T47D (cell line): ENCODE data around the gene TBL2.
A peak's percentile ranks its signal among the peaks of the same experiment; 100 is the strongest.
"Not testable (repeated sequence)": the region's sequence is repeated elsewhere in the genome, so short reads cannot be mapped to it uniquely, and the experiment has no call there.

ENCODE experiments used
- DNase-seq, 2 experiments: peaks; one replicate each; pipeline versions ENCODE4 v3.0.0 to v3.0.0-alpha.2; 2011 to 2012; ENCODE audit warnings: low read depth in 1 of 2, low spot score in 1 of 2
- JUND ChIP-seq: IDR thresholded peaks from 2 replicates; pipeline ENCODE4 v1.6.1; 2012; ENCODE audit warnings: low read depth
- in situ Hi-C: cut with HindIII; loops from 2 replicates; pipeline ENCODE4 v1.10.0; 2016; ENCODE audit warnings: low sequenced_read_pairs, low pct_unique_long_range_greater_than_20kb

TBL2 gene, protein sequence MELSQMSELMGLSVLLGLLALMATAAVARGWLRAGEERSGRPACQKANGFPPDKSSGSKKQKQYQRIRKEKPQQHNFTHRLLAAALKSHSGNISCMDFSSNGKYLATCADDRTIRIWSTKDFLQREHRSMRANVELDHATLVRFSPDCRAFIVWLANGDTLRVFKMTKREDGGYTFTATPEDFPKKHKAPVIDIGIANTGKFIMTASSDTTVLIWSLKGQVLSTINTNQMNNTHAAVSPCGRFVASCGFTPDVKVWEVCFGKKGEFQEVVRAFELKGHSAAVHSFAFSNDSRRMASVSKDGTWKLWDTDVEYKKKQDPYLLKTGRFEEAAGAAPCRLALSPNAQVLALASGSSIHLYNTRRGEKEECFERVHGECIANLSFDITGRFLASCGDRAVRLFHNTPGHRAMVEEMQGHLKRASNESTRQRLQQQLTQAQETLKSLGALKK

DNA sequence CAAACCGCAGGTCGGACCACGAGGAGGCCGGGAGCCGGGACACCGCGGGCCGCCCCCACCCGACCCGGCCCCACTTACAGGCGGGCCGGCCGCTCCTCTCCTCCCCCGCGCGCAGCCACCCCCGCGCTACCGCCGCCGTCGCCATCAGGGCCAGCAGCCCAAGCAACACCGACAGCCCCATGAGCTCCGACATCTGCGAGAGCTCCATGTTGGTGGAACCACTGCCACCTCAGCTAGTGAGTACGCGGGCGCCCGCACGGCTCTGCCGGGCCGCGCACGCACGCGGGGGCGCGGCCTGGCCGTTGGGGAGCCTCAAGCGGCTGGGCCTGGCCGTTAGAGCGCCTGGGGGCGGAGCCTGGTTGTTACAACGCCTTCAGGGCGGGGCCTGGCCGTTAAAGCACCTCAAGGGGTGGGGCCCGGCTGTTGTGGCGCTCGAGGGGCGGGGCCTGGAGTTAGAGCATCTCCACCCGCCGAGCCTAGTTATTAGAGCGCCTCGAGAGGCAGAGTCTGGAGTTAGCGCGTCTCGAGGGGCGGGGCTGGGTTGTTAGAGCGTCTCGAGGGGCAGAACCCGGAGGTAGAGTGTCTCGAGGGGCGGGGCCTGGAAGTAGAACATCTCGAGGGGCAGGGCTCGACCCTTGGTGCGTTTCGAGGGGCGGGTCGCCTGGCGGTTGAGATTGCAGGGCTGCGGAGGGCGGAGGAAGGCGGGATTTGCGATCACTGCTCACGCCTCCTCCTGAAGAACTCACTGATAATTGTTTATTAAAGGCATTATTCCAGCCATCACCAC, at the start of gene TBL2:
TSS of gene TBL2 (minus strand) at position 238 of the 787 bp plus-strand sequence. CDS start at position 208, 30 bp downstream.
- no peak for TF ChIP-seq JUND
- in situ Hi-C loops = no loop called here
- DNase-seq = peak; percentile 99

DNA sequence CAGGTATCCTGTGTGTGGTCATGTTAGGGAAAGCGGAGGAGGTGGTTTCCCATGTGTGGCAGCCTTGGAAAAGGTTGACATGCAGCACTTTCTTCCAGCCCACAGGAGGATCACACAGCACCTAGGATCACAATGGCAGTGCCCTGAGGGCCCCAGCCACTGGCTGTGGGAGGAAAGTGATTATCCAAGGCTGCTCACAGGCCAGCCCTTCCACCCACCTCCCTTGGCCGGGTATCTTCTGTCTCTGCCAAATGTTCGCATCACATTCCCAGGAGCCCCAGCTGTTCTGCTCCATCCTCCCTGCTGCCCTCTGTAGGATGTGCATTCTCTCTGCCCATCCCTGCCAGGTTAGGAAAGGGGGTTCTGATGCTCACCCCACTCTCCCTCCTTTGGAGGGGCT, 48.4 kb upstream of the TBL2 start:
- in situ Hi-C loops = no loop called here
- no peak for TF ChIP-seq JUND
- DNase-seq = peak in 1 of 2 experiments; percentile 29

DNA sequence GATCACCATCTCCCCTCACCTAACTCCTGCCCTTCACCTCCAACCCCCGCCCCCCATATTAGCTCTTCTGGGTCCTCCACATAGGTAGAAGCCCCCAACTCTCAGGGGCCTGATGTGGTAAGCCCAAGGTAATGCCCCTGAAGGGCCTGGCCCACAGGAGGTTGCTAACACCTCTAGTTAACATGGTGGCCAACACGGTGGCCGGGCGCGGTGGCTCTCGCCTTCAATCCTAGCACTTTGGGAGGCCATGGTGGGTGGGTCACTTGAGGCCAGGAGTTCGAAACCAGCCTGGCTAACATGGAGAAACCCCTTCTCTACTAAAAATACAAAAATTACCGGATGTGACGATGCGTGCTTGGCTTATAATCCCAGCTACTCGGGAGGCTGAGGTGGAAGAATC, 46.9 kb upstream of the TBL2 start:
- DNase-seq = no peak

DNA sequence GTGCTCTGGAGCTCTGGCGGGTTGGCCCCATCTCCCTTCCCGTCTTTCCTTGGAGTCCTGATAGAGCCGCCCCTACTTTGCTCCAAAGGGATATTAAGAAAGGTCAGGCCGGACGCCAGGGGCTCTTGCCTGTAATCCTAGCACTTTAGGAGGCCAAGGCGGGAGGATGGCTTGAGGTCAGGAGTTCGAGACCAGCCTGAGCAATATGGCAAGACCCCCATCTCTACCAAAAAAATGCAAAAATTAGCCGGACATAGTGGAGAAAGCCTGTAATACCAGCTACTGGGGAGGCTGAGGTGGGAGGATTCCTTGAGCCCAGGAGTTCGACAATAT, 46.3 kb upstream of the TBL2 start:
- DNase-seq = no peak
- in situ Hi-C loops = no loop called here

More for the DNA sequence above, 46.9 kb upstream of the TBL2 start:
- in situ Hi-C loops = no loop called here
- TF ChIP-seq JUND = no peak

DNA sequence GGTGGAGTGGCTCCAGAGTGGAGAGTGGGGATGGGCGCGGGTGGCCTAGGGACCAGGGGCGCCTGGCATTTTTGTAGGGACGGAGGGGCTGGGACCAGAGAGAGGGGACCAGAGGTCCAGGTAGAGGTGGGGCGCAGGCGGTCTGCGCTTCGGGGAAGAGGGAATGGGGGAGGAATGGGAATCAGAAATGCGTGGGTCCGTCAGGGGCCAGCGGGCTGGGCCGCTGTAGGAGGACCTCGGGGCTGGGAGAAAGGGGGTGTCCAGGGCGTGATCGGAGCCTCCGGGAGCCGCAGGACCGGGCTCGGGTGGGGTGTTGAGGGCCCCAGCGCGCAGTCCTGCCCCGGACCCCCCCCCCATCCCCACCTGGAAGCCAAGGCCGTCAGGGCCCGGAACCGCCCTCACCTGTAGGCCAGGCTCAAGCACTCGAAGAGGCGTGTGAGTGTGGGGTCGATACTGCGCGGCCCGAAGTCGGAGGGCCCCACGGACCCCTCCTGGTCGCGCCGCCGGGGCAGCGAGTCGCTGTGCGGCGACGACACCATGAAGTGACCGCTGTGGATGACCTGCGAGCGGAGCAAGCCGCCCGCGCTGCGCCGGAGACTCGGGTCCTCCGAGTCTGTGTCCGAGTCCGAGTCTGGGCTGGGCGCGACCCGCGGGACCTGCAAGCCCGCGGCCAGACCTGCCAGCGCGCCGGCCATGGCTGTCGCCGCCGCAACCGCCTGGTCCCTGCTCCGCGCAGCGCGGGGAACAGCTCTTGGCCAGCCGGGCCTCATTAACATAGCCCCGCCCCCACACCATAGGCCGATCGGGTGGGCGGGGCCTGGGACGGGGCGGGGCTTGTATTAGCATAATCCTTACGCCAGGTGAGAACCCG, 45.7 kb upstream of the TBL2 start, which contains the start of gene MLXIPL:
TSS of gene MLXIPL (minus strand) at position 725 of the 871 bp plus-strand sequence. CDS start at position 695, 30 bp downstream.
- in situ Hi-C loops = no loop called here
- peak; percentile 97 to 100 for DNase-seq
- no peak for TF ChIP-seq JUND

More for the DNA sequence above, 46.3 kb upstream of the TBL2 start:
- TF ChIP-seq JUND = no peak

DNA sequence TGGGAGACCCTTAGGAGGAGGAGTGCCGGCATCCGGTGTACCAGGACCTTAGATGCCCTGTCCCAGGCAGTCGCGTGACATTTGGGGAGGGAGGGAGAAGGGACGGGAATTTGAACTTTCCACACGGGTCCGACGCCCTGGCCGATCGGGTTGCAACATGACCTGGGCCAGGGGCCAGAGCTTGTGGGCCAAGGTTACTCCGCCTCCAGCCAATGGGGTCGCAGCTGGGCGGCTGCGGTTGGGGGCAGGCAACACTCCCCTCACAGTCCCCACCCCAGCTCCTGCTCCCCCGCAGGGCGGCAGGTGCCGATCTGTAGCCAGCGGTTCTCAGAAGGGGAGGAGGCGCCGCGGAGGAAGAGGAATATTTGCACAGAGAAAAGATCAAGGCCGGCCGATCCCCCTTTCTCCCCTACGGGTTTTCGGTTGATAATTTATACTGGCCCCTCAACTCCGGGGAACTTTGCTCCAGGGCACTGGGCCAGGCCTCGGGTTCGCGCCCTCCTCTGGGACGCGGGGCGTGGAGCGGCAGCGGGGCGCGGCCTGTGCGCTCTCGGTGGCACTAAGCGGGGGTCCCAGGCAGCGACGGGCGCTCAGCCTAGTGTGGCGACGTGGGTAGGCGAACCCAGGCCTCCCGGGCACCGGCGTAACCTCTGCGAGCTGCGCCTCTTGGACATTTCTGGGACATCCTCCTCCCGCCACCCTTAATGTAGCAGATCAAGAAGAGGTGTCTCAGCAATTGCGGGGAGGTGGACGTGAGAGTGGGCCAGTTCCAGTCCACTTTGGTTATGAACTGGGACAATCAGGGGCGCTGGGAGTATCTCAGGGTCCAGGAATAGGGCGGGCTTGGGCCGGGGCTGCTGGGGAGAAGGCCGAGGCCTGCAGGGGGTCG, 44.8 kb upstream of the TBL2 start:
- TF ChIP-seq JUND = no peak
- no peak for DNase-seq
- in situ Hi-C loops = no loop called here

DNA sequence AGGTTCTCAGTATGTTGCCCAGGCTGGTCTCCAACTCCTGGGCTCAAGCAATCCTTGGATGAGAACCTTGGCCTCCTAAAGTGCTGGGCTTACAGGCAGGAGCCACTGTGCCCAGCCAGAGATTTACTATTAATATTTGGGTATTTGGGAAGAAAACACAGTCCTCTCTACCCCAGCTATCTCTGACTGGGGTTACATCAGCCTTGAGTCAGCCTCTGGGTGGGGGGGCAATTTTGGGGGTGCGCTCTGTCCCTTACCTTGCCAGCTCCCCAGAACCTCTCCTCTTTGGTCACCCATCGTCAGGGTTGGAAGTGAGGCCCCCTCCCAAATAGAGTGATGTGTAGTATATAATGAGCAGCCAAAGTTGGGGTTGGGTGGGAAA, 44.1 kb upstream of the TBL2 start:
- no peak for TF ChIP-seq JUND
- in situ Hi-C loops = no loop called here
- no peak for DNase-seq

DNA sequence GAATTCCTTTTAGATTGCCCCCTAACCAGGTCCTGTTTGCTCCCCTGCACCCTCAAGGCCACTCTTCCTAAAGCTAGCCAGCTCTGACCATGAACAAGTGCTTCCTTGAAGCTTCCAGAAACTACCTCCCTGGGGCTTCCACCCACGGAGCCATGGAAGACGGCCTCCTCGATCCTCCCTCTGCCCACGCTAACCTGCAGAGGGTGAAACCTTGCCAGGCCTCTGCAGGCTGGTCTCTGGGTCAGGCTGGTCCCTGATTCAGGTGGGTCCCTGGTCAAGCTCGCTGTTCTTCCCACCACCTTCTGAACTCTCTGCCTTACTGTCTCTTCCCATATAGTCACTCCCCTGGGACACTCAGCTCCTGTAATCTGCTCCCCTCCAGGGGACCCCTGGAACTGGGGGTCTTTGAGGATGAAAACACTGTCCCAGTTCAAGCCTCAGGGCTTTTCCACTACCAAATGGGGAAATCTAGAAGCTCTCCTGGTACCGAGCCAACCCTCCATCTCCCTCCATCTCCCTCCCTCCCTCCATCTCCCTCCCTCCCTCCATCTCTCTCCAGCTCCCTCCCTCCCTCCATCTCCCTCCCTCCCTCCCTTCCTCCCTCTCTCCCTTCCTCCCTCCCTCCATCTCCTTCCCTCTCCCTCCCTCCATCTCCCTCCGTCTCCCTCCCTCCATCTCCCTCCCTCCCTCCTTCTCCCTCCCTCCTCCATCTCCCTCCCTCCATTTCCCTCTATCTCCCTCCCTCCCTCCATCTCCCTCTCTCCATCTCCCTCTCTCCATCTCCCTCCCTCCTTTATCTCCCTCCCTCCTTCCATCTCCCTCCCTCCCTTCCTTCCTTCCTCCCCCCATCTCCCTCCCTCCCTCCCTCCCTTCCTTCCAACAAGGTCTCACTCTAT, 43.0 kb upstream of the TBL2 start:
- no peak for DNase-seq
- in situ Hi-C loops = no loop called here
- no peak for TF ChIP-seq JUND

DNA sequence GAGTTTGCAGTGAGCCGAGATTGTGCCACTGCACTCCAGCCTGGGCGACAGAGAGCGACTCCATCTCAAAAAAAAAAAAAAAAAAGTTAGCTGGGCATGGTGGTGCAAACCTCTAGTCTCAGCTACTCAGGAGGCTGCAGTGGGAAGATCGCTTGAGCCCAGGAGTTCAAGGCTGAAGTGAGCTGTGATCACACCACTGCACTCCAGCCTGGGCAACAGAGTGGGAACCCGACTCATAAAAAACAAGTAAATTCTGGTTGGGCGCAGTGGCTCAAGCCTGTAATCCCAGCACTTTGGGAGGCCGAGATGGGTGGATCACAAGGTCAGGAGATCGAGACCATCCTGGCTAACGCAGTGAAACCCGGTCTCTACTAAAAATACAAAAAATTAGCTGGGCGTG, 41.0 kb upstream of the TBL2 start:
- DNase-seq, in situ Hi-C loops: not testable (repeated sequence)

DNA sequence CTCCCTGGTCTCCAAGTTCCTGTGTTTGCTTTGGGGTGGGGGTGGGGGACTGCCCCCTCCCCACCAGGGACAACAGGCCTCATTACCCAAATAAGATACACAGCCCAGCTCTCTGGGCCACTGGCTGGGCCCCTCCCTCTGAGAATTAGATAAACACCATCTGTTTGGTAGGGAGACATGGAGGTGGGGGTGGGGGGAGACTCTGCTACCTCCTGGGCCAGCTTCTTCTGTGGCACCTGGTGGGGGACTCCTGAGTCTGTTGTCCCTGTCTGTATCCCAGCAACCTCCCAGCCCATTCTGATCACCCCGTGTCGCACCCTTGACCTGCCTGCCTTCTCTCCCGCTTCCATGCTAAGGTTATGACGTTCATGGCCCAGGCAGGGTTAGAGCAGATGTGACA, 40.2 kb upstream of the TBL2 start:
- TF ChIP-seq JUND = no peak
- no peak for DNase-seq
- in situ Hi-C loops = no loop called here

DNA sequence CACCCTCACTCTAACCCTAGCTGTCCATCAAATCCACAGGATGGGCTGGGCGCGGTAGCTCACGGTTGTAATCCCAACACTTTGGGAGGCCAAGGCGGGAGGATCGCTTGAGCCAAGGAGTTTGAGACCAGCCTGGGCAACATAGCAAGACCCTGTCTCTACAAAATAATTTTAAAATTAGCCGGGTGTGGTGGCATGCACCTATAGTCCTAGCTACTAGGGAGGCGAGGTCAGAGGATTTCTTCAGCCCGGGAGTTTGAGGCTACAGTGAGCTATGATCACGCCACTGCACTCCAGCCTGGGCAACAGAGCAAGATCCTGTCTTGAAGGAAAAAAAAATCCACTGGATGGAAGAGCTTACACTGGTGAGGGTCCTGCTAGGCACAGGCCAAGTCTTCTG, 39.1 kb upstream of the TBL2 start:
- DNase-seq, in situ Hi-C loops: not testable (repeated sequence)
